ENCODE data around the gene CHAC2. TPM values are rescaled to one million over a fixed set of nuclear protein-coding genes. Genes with fewer than 3 reads are reported as not detected.

CHAC2 gene
- total and polyA plus RNA-seq, 2 experiments from 2014 or later: 2.1 to 3.8 TPM

DNA sequence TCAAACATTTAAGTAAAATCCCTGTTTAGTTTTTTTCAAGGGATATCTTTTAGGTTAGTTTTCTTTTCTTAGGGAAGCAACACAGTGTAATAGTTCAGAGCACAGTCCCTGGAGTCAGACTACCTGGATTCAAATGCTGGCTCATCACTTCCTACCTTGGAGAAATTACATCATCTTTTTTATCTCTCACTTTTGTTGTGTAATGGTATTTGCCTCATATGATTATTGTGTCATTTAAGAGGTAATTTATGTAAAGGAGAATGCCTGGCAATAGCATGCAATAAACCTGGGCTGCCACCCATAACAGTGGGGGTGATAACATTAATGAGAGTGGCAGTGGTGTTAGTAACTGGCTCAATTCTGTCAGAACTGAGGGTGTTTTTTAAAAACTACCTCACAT lies 45.5 kb downstream of the CHAC2 start:
- no peak overlapping the region for H3K4me2 ChIP-seq
- TF ChIP-seq, protein P1, sequence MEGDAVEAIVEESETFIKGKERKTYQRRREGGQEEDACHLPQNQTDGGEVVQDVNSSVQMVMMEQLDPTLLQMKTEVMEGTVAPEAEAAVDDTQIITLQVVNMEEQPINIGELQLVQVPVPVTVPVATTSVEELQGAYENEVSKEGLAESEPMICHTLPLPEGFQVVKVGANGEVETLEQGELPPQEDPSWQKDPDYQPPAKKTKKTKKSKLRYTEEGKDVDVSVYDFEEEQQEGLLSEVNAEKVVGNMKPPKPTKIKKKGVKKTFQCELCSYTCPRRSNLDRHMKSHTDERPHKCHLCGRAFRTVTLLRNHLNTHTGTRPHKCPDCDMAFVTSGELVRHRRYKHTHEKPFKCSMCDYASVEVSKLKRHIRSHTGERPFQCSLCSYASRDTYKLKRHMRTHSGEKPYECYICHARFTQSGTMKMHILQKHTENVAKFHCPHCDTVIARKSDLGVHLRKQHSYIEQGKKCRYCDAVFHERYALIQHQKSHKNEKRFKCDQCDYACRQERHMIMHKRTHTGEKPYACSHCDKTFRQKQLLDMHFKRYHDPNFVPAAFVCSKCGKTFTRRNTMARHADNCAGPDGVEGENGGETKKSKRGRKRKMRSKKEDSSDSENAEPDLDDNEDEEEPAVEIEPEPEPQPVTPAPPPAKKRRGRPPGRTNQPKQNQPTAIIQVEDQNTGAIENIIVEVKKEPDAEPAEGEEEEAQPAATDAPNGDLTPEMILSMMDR (IDR thresholded peaks at IDR 0.05; ENCODE audit: poor library complexity): no peak
- TF ChIP-seq EZH2phosphoT487 (IDR thresholded peaks at IDR 0.05; ENCODE audit: low read depth, severe bottlenecking, unreplicated experiment): no peak
- no peak for TF ChIP-seq EZH2 (IDR thresholded peaks at IDR 0.05; ENCODE audit: borderline replicate concordance)
- H3K27ac ChIP-seq: peak overlapping the region; percentile 62
- no peaks in the 10 kb centered on the region for H3K9me2 ChIP-seq (replicated peaks; ENCODE audit: insufficient read depth)
- H3K9me3 ChIP-seq (ENCODE audit: low read depth): no peaks in the 10 kb centered on the region
- H3K36me3 ChIP-seq (replicated peaks; ENCODE audit: insufficient read depth, low read depth): no peaks in the 10 kb centered on the region
- no peak overlapping the region for H2AFZ ChIP-seq
- H4K20me1 ChIP-seq (ENCODE audit: insufficient read depth, poor library complexity, severe bottlenecking): no peaks in the 10 kb centered on the region
- H3K4me3 ChIP-seq: no peak overlapping the region
- no peaks in the 10 kb centered on the region for H3K27me3 ChIP-seq
- DNase-seq (ENCODE audit: low spot score): peak; percentile 32
- no peaks in the 10 kb centered on the region for H3K79me2 ChIP-seq
- H3K4me1 ChIP-seq (ENCODE audit: insufficient read depth): no peaks in the 10 kb centered on the region

DNA sequence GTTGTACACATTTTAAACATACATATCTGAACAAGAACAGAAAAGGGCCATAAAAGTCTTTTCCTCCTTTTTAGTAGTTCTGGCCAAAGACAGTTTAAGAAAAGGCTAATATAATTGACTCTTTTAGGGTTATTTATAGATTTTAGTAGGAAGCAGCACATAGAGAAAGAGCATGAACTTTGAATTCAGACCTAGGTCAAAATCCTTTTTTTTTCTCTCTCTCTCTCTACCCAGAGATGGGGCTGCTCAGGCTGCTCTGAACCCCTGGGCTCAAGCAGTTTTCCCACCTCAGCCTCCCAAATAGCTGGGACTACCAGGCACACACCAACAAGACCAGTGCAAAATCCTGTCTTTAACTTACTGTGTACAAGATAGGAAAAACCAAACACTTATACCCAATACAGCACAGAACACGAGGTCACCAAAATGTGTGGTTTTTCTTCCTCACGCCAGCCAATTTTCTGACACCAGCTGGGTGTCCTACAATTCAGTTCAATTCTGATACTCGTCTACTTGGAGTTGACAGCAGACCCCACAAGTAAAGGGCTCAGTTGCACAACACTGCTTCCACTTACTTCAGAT lies 51.3 kb downstream of the CHAC2 start:
- no peak overlapping the region for H2AFZ ChIP-seq
- no peaks in the 10 kb centered on the region for H4K20me1 ChIP-seq (ENCODE audit: insufficient read depth, poor library complexity, severe bottlenecking)
- no peaks in the 10 kb centered on the region for H3K9me3 ChIP-seq (ENCODE audit: low read depth)
- no peak overlapping the region for H3K27ac ChIP-seq
- TF ChIP-seq EZH2phosphoT487 (IDR thresholded peaks at IDR 0.05; ENCODE audit: low read depth, severe bottlenecking, unreplicated experiment) (no peak), EZH2 (IDR thresholded peaks at IDR 0.05; ENCODE audit: borderline replicate concordance) (no peak)
- TF ChIP-seq, protein P1 (IDR thresholded peaks at IDR 0.05; ENCODE audit: poor library complexity): no peak
- no peak overlapping the region for H3K4me2 ChIP-seq
- DNase-seq (ENCODE audit: low spot score): no peak
- H3K27me3 ChIP-seq: no peaks in the 10 kb centered on the region
- WGBS (ENCODE audit: low lambda C conversion rate, missing lambda C conversion rate): 97% methylated on average over 3 of the region's 3 CpGs
- H3K9me2 ChIP-seq (replicated peaks; ENCODE audit: insufficient read depth): no peaks in the 10 kb centered on the region
- H3K4me1 ChIP-seq (ENCODE audit: insufficient read depth): no peaks in the 10 kb centered on the region
- H3K79me2 ChIP-seq: no peaks in the 10 kb centered on the region
- H3K4me3 ChIP-seq: no peak overlapping the region
- no peaks in the 10 kb centered on the region for H3K36me3 ChIP-seq (replicated peaks; ENCODE audit: insufficient read depth, low read depth)

DNA sequence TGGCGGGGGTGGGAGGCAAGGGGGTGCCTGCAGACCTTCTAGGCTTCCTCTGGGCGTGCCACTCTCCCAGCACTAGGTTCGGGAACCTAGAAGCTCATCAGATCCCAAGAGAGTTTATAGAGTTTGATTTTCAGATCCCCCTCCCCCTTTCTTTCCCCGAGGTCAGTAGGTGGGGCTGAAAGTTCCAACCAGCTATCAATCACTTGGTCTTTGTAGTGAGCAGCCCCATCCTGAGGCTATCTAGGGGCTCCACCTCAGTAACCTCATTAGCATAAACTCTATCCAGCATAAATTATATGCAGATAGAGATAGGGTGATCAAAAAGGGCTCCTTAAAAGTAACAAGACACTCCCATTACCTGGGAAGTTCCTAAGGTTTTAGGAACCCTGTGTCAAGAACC lies 52.0 kb downstream of the CHAC2 start:
- Histone ChIP-seq H3K9me2 (replicated peaks; ENCODE audit: insufficient read depth) (no peaks in the 10 kb centered on the region), H4K20me1 (ENCODE audit: insufficient read depth, poor library complexity, severe bottlenecking) (no peaks in the 10 kb centered on the region), H3K27me3 (no peaks in the 10 kb centered on the region), H3K36me3 (replicated peaks; ENCODE audit: insufficient read depth, low read depth) (no peaks in the 10 kb centered on the region), H2AFZ (no peak overlapping the region), H3K27ac (no peak overlapping the region), H3K4me2 (no peak overlapping the region), H3K4me1 (ENCODE audit: insufficient read depth) (no peaks in the 10 kb centered on the region), H3K79me2 (no peaks in the 10 kb centered on the region), H3K9me3 (ENCODE audit: low read depth) (no peaks in the 10 kb centered on the region), H3K4me3 (no peak overlapping the region)
- TF ChIP-seq, protein P1 (IDR thresholded peaks at IDR 0.05; ENCODE audit: poor library complexity): no peak
- TF ChIP-seq EZH2 (IDR thresholded peaks at IDR 0.05; ENCODE audit: borderline replicate concordance) (no peak), EZH2phosphoT487 (IDR thresholded peaks at IDR 0.05; ENCODE audit: low read depth, severe bottlenecking, unreplicated experiment) (no peak)
- no peak for DNase-seq (ENCODE audit: low spot score)
- WGBS (ENCODE audit: low lambda C conversion rate, missing lambda C conversion rate): 91% methylated on average over 4 of the region's 4 CpGs

DNA sequence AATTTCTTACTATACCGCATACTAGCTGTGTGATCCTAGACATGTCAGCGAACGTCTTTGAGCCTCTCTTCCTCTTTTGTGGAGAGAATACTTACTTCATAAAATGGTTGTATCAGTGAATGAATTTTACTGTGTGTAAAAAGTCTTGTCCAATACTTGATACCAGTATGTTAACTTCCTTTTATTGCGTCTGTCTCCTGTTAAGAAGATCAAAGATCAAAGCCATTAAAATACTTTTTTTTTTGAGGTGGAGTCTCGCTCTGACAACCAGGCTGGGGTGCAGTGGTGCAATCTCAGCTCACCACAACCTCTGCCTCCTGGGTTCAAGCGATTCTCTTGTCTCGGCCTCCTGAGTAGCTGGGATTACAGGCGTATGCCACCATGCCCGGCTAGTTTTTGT lies 52.4 kb downstream of the CHAC2 start:
- Histone ChIP-seq H3K36me3 (replicated peaks; ENCODE audit: insufficient read depth, low read depth) (no peaks in the 10 kb centered on the region), H4K20me1 (ENCODE audit: insufficient read depth, poor library complexity, severe bottlenecking) (no peaks in the 10 kb centered on the region), H3K27ac (no peak overlapping the region), H3K9me3 (ENCODE audit: low read depth) (no peaks in the 10 kb centered on the region), H2AFZ (no peak overlapping the region), H3K4me1 (ENCODE audit: insufficient read depth) (no peaks in the 10 kb centered on the region), H3K27me3 (no peaks in the 10 kb centered on the region), H3K9me2 (replicated peaks; ENCODE audit: insufficient read depth) (no peaks in the 10 kb centered on the region), H3K4me2 (no peak overlapping the region), H3K4me3 (no peak overlapping the region), H3K79me2 (no peaks in the 10 kb centered on the region)
- TF ChIP-seq EZH2phosphoT487 (IDR thresholded peaks at IDR 0.05; ENCODE audit: low read depth, severe bottlenecking, unreplicated experiment) (no peak), EZH2 (IDR thresholded peaks at IDR 0.05; ENCODE audit: borderline replicate concordance) (no peak)
- TF ChIP-seq, protein P1 (IDR thresholded peaks at IDR 0.05; ENCODE audit: poor library complexity): no peak
- WGBS (ENCODE audit: low lambda C conversion rate, missing lambda C conversion rate): 90% methylated on average over 9 of the region's 9 CpGs
- no peak for DNase-seq (ENCODE audit: low spot score)

Measured in hepatocyte (in vitro differentiated cells).